ENCODE measurements around the gene KRT33B. TPM values are rescaled to one million over a fixed set of nuclear protein-coding genes. Genes with fewer than 3 reads are reported as not detected.

The KRT33B gene
- total and polyA plus RNA-seq, 2 of the 13 experiments (the other 11 are each of a cell fraction or from before 2014, with no cell fraction given): not detected

- H3K4me2 ChIP-seq (ENCODE audit: low read depth, low read length): no peak overlapping the region
- H3K4me1 ChIP-seq (ENCODE audit: insufficient read depth, low read length): no peaks in the 10 kb centered on the region
- H2AFZ ChIP-seq (ENCODE audit: low read length): no peak overlapping the region
- in situ Hi-C loops (cut with HindIII; ENCODE audit: extremely low pct_ligation_motif_present, low pct_unique_long_range_greater_than_20kb): no loop called here
- CTCF ChIA-PET (ENCODE audit: low intra/inter-chr PET ratio, low total read pairs): no interaction called here
- H3K27me3 ChIP-seq (ENCODE audit: control insufficient read depth in 1 of 2, insufficient read depth in 2 of 2, low read length in 2 of 2): peaks cover 0 to 7% of the 10 kb centered on the region in 2 experiments; a peak in 1 of 5 replicates
- intact Hi-C loops (cut with micrococcal nuclease; ENCODE audit: unreplicated experiment): no loop called here
- 27% methylated on average over 4 of the region's 4 CpGs for WGBS (ENCODE audit: low lambda C conversion rate)
- no peak for FAIRE-seq
- no peak for DNase-seq (ENCODE audit: low spot score)
- H4K20me1 ChIP-seq (ENCODE audit: insufficient read depth, low read length): no peaks in the 10 kb centered on the region
- H3K36me3 ChIP-seq (replicated peaks in 1 of 2; ENCODE audit: control insufficient read depth in 1 of 2, insufficient read depth in 2 of 2, low read length in 2 of 2): no peaks in the 10 kb centered on the region
- H3K79me2 ChIP-seq (ENCODE audit: insufficient read depth, low read length): no peaks in the 10 kb centered on the region
- no peaks in the 10 kb centered on the region for H3K9me3 ChIP-seq (ENCODE audit: low read length)
- no peak for TF ChIP-seq HMGA1 (CRISPR knock-in tag; conservative IDR thresholded peaks at IDR 0.05)
- H3K9ac ChIP-seq (ENCODE audit: insufficient read depth, low read depth, low read length): no peak overlapping the region
- H3K27ac ChIP-seq (ENCODE audit: extremely low read length, insufficient read depth, low read length): no peak overlapping the region
- POLR2A ChIA-PET: no interaction called here
- no peak for ATAC-seq
- no TSS peak for BruUV-seq (replicated peaks)
- no peak overlapping the region for H3K4me3 ChIP-seq (replicated peaks in 1 of 3; ENCODE audit: insufficient read depth in 1 of 3, low read depth in 2 of 3, low read length in 3 of 3)
These were observed 15.1 kb downstream of the KRT33B start for GRCh38 chr17:41354536-41354935.

- intact Hi-C loops (cut with micrococcal nuclease; ENCODE audit: unreplicated experiment) (no loop called here), in situ Hi-C loops (cut with HindIII; ENCODE audit: extremely low pct_ligation_motif_present, low pct_unique_long_range_greater_than_20kb) (no loop called here)
- ChIA-PET POLR2A (no interaction called here), CTCF (ENCODE audit: low intra/inter-chr PET ratio, low total read pairs) (no interaction called here)
- H3K79me2 ChIP-seq (ENCODE audit: insufficient read depth, low read length): no peaks in the 10 kb centered on the region
- no peak overlapping the region for H3K9ac ChIP-seq (ENCODE audit: insufficient read depth, low read depth, low read length)
- DNase-seq (ENCODE audit: low spot score): no peak
- FAIRE-seq: no peak
- H4K20me1 ChIP-seq (ENCODE audit: insufficient read depth, low read length): no peaks in the 10 kb centered on the region
- no peak overlapping the region for H3K4me3 ChIP-seq (replicated peaks in 1 of 3; ENCODE audit: insufficient read depth in 1 of 3, low read depth in 2 of 3, low read length in 3 of 3)
- H3K27ac ChIP-seq (ENCODE audit: extremely low read length, insufficient read depth, low read length): no peak overlapping the region
- no peaks in the 10 kb centered on the region for H3K36me3 ChIP-seq (replicated peaks in 1 of 2; ENCODE audit: control insufficient read depth in 1 of 2, insufficient read depth in 2 of 2, low read length in 2 of 2)
- H3K27me3 ChIP-seq (ENCODE audit: control insufficient read depth in 1 of 2, insufficient read depth in 2 of 2, low read length in 2 of 2): peaks cover 0 to 7% of the 10 kb centered on the region in 2 experiments; a peak in 1 of 5 replicates
- no peaks in the 10 kb centered on the region for H3K4me1 ChIP-seq (ENCODE audit: insufficient read depth, low read length)
- TF ChIP-seq, protein P1, sequence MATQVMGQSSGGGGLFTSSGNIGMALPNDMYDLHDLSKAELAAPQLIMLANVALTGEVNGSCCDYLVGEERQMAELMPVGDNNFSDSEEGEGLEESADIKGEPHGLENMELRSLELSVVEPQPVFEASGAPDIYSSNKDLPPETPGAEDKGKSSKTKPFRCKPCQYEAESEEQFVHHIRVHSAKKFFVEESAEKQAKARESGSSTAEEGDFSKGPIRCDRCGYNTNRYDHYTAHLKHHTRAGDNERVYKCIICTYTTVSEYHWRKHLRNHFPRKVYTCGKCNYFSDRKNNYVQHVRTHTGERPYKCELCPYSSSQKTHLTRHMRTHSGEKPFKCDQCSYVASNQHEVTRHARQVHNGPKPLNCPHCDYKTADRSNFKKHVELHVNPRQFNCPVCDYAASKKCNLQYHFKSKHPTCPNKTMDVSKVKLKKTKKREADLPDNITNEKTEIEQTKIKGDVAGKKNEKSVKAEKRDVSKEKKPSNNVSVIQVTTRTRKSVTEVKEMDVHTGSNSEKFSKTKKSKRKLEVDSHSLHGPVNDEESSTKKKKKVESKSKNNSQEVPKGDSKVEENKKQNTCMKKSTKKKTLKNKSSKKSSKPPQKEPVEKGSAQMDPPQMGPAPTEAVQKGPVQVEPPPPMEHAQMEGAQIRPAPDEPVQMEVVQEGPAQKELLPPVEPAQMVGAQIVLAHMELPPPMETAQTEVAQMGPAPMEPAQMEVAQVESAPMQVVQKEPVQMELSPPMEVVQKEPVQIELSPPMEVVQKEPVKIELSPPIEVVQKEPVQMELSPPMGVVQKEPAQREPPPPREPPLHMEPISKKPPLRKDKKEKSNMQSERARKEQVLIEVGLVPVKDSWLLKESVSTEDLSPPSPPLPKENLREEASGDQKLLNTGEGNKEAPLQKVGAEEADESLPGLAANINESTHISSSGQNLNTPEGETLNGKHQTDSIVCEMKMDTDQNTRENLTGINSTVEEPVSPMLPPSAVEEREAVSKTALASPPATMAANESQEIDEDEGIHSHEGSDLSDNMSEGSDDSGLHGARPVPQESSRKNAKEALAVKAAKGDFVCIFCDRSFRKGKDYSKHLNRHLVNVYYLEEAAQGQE (IDR thresholded peaks at IDR 0.05; ENCODE audit: borderline replicate concordance in 1 of 2, low read depth in 1 of 2, low read length in 2 of 2): peak; percentile 60 to 92
- TF ChIP-seq MIER2 (CRISPR knock-in tag; IDR thresholded peaks at IDR 0.05): peak; percentile 93
- TF ChIP-seq PBX2 (CRISPR knock-in tag; IDR thresholded peaks at IDR 0.05): no peak
- H3K4me2 ChIP-seq (ENCODE audit: low read depth, low read length): no peak overlapping the region
- ATAC-seq: no peak
- no peak overlapping the region for H2AFZ ChIP-seq (ENCODE audit: low read length)
- WGBS (ENCODE audit: low lambda C conversion rate): 36% methylated on average over 7 of the region's 7 CpGs
- no peaks in the 10 kb centered on the region for H3K9me3 ChIP-seq (ENCODE audit: low read length)
- BruUV-seq (replicated peaks): no TSS peak
These were observed 16.8 kb downstream of the KRT33B start for GRCh38 chr17:41352597-41353366.
